Measurements from ENCODE around the gene SLC6A8. TPM values are rescaled to one million over a fixed set of nuclear protein-coding genes. Genes with fewer than 3 reads are reported as not detected.
"Not testable (repeated sequence)": the region's sequence is repeated elsewhere in the genome, so short reads cannot be mapped to it uniquely, and the experiment has no call there.

Gene SLC6A8
- total RNA-seq, 1 donor from 2014 or later, result 2.2 TPM

DNA sequence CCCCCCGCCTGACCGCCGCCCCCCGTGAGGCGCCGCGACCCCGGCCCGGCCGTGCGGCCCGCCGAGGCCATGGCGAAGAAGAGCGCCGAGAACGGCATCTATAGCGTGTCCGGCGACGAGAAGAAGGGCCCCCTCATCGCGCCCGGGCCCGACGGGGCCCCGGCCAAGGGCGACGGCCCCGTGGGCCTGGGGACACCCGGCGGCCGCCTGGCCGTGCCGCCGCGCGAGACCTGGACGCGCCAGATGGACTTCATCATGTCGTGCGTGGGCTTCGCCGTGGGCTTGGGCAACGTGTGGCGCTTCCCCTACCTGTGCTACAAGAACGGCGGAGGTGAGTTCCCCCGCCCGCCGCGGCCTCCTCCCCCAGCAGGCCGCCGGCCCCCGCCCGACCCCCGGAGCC is 780 bp downstream of the SLC6A8 start:
- Mint-ChIP-seq H3K4me3 (ENCODE audit: low read depth) (no peak overlapping the region), H3K9me3 (no peaks in the 10 kb centered on the region), H3K27ac (no peak overlapping the region), H3K4me1 (ENCODE audit: low read depth) (no peaks in the 10 kb centered on the region), H3K36me3 (ENCODE audit: low read depth) (no peaks in the 10 kb centered on the region), H3K27me3 (ENCODE audit: low read depth) (peaks cover 15% of the 10 kb centered on the region)
- DNase-seq (ENCODE audit: low spot score), result no peak
- intact Hi-C loops (cut with micrococcal nuclease), result no loop called here

DNA sequence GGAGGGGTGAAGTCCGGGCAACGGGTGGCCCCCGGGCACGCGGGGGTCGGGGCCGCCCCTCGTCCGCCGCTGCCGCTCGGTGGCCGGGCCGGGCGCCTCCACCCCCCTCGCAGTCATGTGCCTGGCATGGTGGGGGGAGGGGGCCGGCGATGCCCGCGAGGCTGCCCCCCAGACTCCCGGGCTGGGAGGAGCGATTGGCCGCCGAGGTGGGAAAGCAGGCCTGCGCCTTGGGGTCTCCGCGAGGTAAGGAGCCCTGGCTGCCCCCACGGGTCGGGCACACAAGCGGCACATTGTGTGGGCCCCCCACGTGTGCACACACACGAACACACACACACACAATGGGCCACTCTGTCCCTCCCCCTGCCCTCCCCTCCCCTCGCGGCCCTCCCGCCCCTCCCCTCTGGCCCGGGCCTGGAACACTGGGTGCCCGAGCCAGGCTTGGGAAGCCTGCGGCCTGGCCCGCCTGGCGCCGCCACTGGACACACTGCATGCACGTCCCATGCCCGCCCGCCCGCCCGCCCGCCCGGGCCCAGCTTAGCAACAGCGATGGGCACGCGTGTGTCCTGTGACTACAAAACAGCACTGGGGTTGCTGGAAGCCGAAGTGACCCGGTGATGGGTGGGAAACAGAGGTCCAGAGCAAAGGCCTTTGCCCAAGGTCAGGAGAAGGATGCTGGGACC is 1.3 kb downstream of the SLC6A8 start:
- Mint-ChIP-seq H3K27me3 (ENCODE audit: low read depth) (peaks cover 15% of the 10 kb centered on the region), H3K9me3 (no peaks in the 10 kb centered on the region), H3K4me1 (ENCODE audit: low read depth) (no peaks in the 10 kb centered on the region), H3K27ac (no peak overlapping the region), H3K4me3 (ENCODE audit: low read depth) (no peak overlapping the region), H3K36me3 (ENCODE audit: low read depth) (no peaks in the 10 kb centered on the region)
- no peak for DNase-seq (ENCODE audit: low spot score)
- intact Hi-C loops (cut with micrococcal nuclease), result no loop called here

DNA sequence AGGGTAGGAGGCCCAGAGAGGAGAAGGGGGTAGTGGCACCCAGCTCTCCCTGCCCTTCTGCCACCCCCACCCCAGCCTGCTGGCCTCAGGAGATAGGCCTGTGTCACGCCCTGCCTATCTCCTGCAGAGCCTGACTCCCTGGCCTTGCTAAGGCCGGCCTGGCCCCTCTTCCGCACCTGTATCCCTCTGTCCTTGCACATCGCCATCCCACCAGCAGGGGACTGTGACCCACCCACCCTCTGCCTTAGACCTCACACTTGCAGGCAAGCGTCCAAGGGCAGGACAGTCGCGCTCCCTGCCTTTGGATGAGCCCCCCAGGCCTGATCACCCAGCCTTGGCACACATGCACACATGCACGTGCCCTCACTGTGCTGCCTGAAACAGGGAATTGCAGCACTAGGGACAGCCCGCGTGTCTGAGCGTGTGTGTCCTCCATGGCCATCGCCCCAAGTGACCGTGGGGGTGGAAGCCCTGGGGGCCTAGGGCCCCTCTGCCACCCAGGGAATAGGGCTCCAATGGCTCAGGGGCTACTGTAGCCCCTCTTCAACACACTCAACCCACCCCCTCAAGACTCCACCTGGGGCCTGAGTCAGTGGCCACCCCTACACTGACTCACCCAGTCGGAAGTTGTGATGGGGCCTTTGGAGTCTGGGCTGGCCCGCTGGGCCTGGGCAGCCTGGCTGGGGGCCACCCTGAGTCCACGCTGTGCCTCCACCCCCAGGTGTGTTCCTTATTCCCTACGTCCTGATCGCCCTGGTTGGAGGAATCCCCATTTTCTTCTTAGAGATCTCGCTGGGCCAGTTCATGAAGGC is 2.1 kb downstream of the SLC6A8 start:
- H3K9me3 Mint-ChIP-seq, result no peaks in the 10 kb centered on the region
- H3K27ac Mint-ChIP-seq, result no peak overlapping the region
- no peak for DNase-seq (ENCODE audit: low spot score)
- intact Hi-C loops (cut with micrococcal nuclease), result no loop called here
- H3K4me1 Mint-ChIP-seq (ENCODE audit: low read depth), result no peaks in the 10 kb centered on the region
- H3K27me3 Mint-ChIP-seq (ENCODE audit: low read depth), result peaks cover 15% of the 10 kb centered on the region
- H3K4me3 Mint-ChIP-seq (ENCODE audit: low read depth), result no peak overlapping the region
- H3K36me3 Mint-ChIP-seq (ENCODE audit: low read depth), result no peaks in the 10 kb centered on the region

DNA sequence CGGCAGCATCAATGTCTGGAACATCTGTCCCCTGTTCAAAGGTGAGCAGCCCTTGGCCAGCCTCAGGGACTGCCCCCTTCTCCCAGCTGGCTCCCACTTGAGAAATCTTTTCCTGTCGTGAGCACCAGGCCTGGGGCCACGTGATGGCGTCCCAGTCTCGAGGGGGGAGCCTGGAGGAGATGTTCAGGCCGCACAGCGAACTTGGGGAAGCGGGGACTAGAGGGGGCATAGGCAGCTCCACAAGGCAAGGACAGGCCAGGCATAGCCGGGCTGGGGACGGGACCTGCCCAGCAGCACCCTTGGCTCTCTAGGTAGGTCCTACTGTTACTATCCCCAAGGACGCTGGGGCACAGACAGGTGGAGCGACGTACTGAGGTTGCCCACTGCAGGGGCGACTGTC is 2.7 kb downstream of the SLC6A8 start:
- no peaks in the 10 kb centered on the region for H3K4me1 Mint-ChIP-seq (ENCODE audit: low read depth)
- no peak for DNase-seq (ENCODE audit: low spot score)
- H3K4me3 Mint-ChIP-seq (ENCODE audit: low read depth), result no peak overlapping the region
- H3K36me3 Mint-ChIP-seq (ENCODE audit: low read depth), result no peaks in the 10 kb centered on the region
- peaks cover 15% of the 10 kb centered on the region for H3K27me3 Mint-ChIP-seq (ENCODE audit: low read depth)
- H3K9me3 Mint-ChIP-seq, result no peaks in the 10 kb centered on the region
- no peak overlapping the region for H3K27ac Mint-ChIP-seq
- intact Hi-C loops (cut with micrococcal nuclease), result no loop called here

DNA sequence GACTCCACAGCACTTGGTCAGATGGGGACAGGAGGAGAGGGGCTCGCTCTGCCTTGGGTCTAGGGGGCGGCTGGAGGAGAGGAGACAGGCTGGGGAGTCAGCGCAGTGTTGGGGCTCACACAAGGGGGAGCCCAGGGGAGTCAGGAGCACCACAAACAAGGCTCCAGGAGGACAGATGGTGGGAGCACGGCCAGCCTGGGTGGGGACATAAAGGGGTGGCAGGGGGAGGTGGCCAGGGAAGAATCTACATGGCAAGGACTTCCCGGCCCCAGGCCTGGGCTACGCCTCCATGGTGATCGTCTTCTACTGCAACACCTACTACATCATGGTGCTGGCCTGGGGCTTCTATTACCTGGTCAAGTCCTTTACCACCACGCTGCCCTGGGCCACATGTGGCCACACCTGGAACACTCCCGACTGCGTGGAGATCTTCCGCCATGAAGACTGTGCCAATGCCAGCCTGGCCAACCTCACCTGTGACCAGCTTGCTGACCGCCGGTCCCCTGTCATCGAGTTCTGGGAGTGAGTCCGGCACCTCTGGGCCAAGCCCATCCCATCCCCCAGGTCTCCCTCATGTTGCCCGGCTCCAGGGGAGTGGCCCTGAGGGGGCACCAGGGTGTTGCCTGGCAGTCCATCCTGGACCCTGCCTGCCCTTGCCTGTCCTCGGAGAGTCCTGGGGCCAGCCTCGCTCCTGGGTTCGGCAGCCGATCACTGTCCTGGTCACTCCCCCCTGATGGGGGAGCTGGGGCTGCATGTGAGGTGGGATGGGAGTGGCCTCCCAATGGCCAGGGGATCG is 3.5 kb downstream of the SLC6A8 start:
- H3K4me3 Mint-ChIP-seq (ENCODE audit: low read depth); intact Hi-C loops (cut with micrococcal nuclease); H3K9me3 Mint-ChIP-seq; H3K4me1 Mint-ChIP-seq (ENCODE audit: low read depth); H3K27ac Mint-ChIP-seq; H3K36me3 Mint-ChIP-seq (ENCODE audit: low read depth); DNase-seq (ENCODE audit: low spot score): not testable (repeated sequence)
- H3K27me3 Mint-ChIP-seq (ENCODE audit: low read depth), result peaks cover 12% of the 10 kb centered on the region

DNA sequence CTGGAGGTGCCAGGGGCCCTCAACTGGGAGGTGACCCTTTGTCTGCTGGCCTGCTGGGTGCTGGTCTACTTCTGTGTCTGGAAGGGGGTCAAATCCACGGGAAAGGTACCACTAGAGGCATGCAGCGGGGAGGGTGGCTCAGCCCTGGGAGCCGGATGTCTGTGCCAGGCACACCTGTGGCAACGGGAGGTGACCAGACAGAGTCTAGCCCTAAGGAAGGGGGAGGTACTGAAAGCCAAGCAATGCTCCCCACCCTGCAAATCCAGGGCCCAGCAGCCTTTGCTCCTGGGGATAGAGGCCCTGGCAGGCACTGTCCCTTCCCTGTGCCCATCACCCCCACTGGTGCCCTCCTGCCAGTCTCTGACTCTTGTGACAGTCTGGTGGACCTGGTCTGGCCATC is 4.3 kb downstream of the SLC6A8 start:
- Mint-ChIP-seq H3K27me3 (ENCODE audit: low read depth) (peaks cover 7% of the 10 kb centered on the region), H3K4me1 (ENCODE audit: low read depth) (no peaks in the 10 kb centered on the region), H3K9me3 (no peaks in the 10 kb centered on the region), H3K27ac (no peak overlapping the region), H3K4me3 (ENCODE audit: low read depth) (no peak overlapping the region), H3K36me3 (ENCODE audit: low read depth) (peaks cover 4% of the 10 kb centered on the region)
- DNase-seq (ENCODE audit: low spot score), result no peak
- intact Hi-C loops (cut with micrococcal nuclease), result no loop called here

DNA sequence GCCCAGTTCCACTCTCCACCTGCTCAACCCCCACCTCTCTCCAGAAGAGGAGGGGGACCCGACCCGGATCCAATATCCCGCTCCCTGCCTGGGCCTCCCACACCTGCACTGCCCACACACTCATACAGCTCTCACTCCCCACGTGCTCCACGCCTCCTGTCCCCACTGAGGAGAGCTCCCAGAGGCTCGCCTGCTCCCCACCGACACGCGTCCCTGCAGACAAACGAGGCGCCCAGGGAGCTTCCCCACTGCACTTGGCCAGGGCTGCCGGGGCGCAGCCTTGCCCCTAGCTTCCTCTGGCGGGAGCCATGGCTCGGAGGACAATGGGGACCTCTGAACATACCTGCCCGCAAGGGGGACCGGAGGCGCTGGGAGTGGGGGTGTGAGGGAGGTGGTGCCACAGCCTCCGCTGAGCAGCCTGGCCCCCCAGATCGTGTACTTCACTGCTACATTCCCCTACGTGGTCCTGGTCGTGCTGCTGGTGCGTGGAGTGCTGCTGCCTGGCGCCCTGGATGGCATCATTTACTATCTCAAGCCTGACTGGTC is 5.0 kb downstream of the SLC6A8 start:
- Mint-ChIP-seq H3K27me3 (ENCODE audit: low read depth) (peaks cover 7% of the 10 kb centered on the region), H3K36me3 (ENCODE audit: low read depth) (peaks cover 11% of the 10 kb centered on the region), H3K4me1 (ENCODE audit: low read depth) (no peaks in the 10 kb centered on the region), H3K9me3 (no peaks in the 10 kb centered on the region), H3K4me3 (ENCODE audit: low read depth) (no peak overlapping the region), H3K27ac (no peak overlapping the region)
- DNase-seq (ENCODE audit: low spot score), result no peak
- intact Hi-C loops (cut with micrococcal nuclease), result no loop called here

DNA sequence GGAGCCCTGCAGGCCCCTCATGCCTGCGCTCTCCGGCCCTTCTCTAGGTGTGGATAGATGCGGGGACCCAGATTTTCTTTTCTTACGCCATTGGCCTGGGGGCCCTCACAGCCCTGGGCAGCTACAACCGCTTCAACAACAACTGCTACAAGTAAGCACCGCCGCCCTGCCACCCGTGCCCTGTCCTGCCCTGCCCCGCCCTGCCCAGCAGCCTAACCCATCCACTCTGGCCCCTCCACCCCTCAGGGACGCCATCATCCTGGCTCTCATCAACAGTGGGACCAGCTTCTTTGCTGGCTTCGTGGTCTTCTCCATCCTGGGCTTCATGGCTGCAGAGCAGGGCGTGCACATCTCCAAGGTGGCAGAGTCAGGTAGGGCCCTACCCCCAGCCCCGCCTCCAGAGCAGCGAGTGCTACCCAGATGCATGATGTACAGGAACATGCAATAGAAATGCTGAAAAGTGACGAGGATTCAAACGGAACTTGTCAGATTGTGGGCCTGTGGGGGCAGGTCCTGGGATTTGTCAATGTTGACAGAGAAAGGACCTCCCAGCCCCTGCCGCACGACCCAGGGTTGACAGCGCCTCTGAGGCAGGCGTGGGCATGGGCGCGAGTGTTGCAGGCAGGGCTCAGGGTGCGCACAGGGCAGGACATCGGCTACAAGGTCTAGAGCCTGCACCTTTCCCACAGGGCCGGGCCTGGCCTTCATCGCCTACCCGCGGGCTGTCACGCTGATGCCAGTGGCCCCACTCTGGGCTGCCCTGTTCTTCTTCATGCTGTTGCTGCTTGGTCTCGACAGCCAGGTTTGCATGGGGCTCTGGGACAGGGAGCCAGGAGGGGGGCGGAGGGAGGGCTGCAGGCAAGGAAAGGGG is 5.7 kb downstream of the SLC6A8 start:
- no peaks in the 10 kb centered on the region for H3K4me1 Mint-ChIP-seq (ENCODE audit: low read depth)
- H3K27me3 Mint-ChIP-seq (ENCODE audit: low read depth), result peaks cover 7% of the 10 kb centered on the region
- intact Hi-C loops (cut with micrococcal nuclease), result no loop called here
- H3K36me3 Mint-ChIP-seq (ENCODE audit: low read depth), result peaks cover 12% of the 10 kb centered on the region
- no peak overlapping the region for H3K4me3 Mint-ChIP-seq (ENCODE audit: low read depth)
- H3K9me3 Mint-ChIP-seq, result no peaks in the 10 kb centered on the region
- no peak overlapping the region for H3K27ac Mint-ChIP-seq
- DNase-seq (ENCODE audit: low spot score), result no peak

DNA sequence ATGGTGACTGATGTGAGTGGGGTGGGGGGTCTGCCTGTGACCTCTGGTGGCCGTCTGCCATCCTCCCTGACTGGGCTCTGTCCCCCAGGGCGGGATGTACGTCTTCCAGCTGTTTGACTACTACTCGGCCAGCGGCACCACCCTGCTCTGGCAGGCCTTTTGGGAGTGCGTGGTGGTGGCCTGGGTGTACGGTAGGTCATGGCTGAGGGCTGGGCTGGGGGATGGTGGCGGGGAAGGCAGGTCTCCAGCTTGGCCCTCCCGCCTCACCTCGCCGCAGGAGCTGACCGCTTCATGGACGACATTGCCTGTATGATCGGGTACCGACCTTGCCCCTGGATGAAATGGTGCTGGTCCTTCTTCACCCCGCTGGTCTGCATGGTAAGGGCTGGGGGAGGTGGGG is 6.5 kb downstream of the SLC6A8 start:
- H3K4me1 Mint-ChIP-seq (ENCODE audit: low read depth); H3K27me3 Mint-ChIP-seq (ENCODE audit: low read depth): not testable (repeated sequence)

DNA sequence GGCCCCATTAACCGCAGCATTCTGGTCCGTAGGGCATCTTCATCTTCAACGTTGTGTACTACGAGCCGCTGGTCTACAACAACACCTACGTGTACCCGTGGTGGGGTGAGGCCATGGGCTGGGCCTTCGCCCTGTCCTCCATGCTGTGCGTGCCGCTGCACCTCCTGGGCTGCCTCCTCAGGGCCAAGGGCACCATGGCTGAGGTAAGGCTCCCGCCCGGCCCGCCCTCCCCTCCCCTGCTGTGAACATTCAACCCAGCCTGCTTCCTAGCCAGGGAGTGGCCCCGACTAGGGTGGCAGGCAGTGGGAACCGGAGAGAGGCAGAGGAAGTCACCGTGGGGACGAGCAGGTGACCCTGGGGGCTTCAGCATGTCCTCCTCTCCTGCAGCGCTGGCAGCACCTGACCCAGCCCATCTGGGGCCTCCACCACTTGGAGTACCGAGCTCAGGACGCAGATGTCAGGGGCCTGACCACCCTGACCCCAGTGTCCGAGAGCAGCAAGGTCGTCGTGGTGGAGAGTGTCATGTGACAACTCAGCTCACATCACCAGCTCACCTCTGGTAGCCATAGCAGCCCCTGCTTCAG is 7.1 kb downstream of the SLC6A8 start:
- Mint-ChIP-seq H3K4me3 (ENCODE audit: low read depth) (no peak overlapping the region), H3K36me3 (ENCODE audit: low read depth) (peaks cover 17% of the 10 kb centered on the region)
- intact Hi-C loops (cut with micrococcal nuclease), result no loop called here

More for the DNA sequence above, 6.5 kb downstream of the SLC6A8 start:
- H3K9me3 Mint-ChIP-seq; H3K27ac Mint-ChIP-seq; intact Hi-C loops (cut with micrococcal nuclease); DNase-seq (ENCODE audit: low spot score); H3K4me3 Mint-ChIP-seq (ENCODE audit: low read depth): not testable (repeated sequence)
- H3K36me3 Mint-ChIP-seq (ENCODE audit: low read depth), result peaks cover 17% of the 10 kb centered on the region

DNA sequence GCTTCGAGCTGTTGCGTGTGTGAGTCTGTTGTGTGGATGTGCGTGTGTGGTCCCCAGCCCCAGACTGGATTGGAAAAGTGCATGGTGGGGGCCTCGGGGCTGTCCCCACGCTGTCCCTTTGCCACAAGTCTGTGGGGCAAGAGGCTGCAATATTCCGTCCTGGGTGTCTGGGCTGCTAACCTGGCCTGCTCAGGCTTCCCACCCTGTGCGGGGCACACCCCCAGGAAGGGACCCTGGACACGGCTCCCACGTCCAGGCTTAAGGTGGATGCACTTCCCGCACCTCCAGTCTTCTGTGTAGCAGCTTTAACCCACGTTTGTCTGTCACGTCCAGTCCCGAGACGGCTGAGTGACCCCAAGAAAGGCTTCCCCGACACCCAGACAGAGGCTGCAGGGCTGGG is 8.4 kb downstream of the SLC6A8 start:
- intact Hi-C loops (cut with micrococcal nuclease), result no loop called here
- Mint-ChIP-seq H3K4me1 (ENCODE audit: low read depth) (no peaks in the 10 kb centered on the region), H3K27me3 (ENCODE audit: low read depth) (no peaks in the 10 kb centered on the region), H3K4me3 (ENCODE audit: low read depth) (no peak overlapping the region), H3K36me3 (ENCODE audit: low read depth) (peaks cover 21% of the 10 kb centered on the region), H3K27ac (no peak overlapping the region), H3K9me3 (no peaks in the 10 kb centered on the region)
- no peak for DNase-seq (ENCODE audit: low spot score)

More for the DNA sequence above, 7.1 kb downstream of the SLC6A8 start:
- H3K27me3 Mint-ChIP-seq (ENCODE audit: low read depth), result peaks cover 5% of the 10 kb centered on the region
- no peak overlapping the region for H3K27ac Mint-ChIP-seq
- no peaks in the 10 kb centered on the region for H3K4me1 Mint-ChIP-seq (ENCODE audit: low read depth)
- no peak for DNase-seq (ENCODE audit: low spot score)
- no peaks in the 10 kb centered on the region for H3K9me3 Mint-ChIP-seq

DNA sequence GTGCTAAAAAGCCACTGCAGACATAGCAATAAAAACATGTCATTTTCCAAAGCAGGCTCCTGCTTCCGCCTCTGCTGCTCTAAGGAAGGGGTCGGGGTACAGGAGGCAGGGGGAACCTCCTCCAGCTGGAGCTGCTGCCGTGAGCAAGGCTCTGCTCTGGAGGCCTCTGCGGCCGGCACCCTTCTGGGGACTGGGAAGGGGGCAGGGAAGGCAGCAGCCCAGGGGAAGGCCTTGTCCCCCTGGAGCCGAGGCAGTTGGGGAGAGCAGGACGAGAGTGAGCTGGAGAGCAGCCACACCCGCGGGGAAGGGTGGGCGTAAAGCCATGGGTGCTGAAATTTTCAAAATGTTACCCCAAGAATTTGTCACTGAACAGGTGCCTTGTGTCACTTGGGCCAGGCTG is 8.8 kb downstream of the SLC6A8 start:
- DNase-seq (ENCODE audit: low spot score); H3K9me3 Mint-ChIP-seq; H3K27ac Mint-ChIP-seq; H3K4me3 Mint-ChIP-seq (ENCODE audit: low read depth); intact Hi-C loops (cut with micrococcal nuclease); H3K4me1 Mint-ChIP-seq (ENCODE audit: low read depth); H3K27me3 Mint-ChIP-seq (ENCODE audit: low read depth): not testable (repeated sequence)
- peaks cover 21% of the 10 kb centered on the region for H3K36me3 Mint-ChIP-seq (ENCODE audit: low read depth)

All from activated T-helper 2 cell treated with anti-CD3 and anti-CD28 coated beads, Interferon-gamma antibody, Interleukin-2, Interleukin-4, amounts not matched to agents 10 μg/mL and 5 μg/mL and 100 μg/mL, durations not matched to agents 14 hours and 24 hours and 36 hours (primary cell).